ENCODE data around the gene TSPAN2.

GRCh38 chr1:115098979-115099692 lies 9.8 kb upstream of the TSPAN2 start:
- TF ChIP-seq EZH2phosphoT487 (IDR thresholded peaks at IDR 0.05; ENCODE audit: low read depth, severe bottlenecking, unreplicated experiment) (no peak), EZH2 (IDR thresholded peaks at IDR 0.05; ENCODE audit: borderline replicate concordance) (no peak)
